CD4-positive, alpha-beta T cell treated with Interferon alpha-2 for 1 hour (primary cell): ENCODE data around the gene ARR3.
"Not testable (repeated sequence)": the region's sequence is repeated elsewhere in the genome, so short reads cannot be mapped to it uniquely, and the experiment has no call there.

Experiments
- DNase-seq, 2 donors: peaks; one replicate each; pipeline ENCODE4 v3.0.0-alpha.2; 2020 to 2022

ARR3 gene

DNA sequence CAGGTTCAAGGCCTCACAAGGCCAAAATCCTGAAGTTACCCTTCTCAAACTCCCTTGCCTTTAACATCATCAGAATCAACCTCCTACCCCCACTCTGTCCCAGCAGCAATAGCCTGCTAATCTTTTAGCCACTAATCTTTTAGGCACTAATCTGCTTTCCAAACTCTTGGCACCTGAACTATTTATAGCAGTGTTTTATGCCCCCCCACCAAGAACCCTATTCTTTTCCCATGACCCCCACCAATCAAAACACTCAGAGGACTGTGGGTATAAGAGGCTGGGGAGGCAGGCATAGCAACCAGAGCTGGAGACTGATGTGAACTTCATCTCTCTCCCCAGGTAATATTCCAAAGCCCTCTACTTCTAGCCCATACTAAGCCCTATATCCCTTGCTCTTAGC, at the start of gene ARR3:
ARR3 (plus strand) TSS at position 301 of the 400 bp plus-strand sequence. CDS start 1,052 bp downstream, outside the sequence.
- no peak for DNase-seq

- no peak for DNase-seq
Observed at GRCh38 chrX:70219938-70220764, 48.0 kb upstream of the ARR3 start.

- no peak for DNase-seq
Observed at GRCh38 chrX:70226048-70226447, 42.1 kb upstream of the ARR3 start.

- DNase-seq: no peak
Observed at GRCh38 chrX:70226687-70227086, 41.4 kb upstream of the ARR3 start.

- no peak for DNase-seq
Observed at GRCh38 chrX:70231666-70232065, 36.5 kb upstream of the ARR3 start.

DNA sequence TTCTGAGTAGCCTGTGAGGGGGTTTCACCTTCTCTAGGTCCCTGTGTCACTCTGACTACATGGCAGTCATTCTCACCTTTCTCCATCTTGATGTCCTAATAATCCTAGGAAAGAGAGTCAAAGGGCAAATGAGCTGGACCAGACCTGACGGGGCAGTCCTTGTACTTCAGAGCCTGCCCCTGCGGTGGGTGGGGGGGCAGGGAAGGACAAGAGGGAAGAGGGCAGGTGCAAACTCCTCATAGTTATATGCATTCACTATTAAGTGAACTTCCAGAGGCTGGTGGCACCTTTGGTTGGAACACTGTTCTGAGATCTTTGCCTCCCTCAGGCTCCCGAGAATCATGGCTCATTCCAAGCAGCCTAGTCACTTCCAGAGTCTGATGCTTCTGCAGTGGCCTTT, 33.8 kb upstream of the ARR3 start, which contains the start of gene AWAT1:
AWAT1 (plus strand) TSS at position 301 of the 400 bp plus-strand sequence; CDS start at position 342, 41 bp downstream.
- DNase-seq: no peak

- DNase-seq: no peak
Observed at GRCh38 chrX:70240751-70241150, 27.4 kb upstream of the ARR3 start.

DNA sequence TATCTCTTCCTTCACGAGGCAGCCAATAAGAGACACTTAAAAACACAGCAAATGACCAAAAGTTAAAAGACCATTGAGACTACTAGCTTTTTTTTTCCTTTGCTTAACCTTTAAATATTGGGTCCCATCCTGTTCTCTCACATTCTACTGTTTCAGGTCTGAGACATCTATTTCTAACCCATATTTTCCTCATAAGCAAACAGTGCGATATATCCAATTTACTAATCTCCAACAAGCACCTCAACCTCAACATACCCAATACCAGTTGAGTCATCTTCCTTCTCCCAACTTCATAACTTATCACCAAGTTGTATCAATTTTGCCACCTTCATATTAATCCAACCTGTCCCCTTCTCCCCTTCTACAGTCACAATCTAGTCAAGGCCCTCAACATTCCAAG, 26.6 kb upstream of the ARR3 start:
- no peak for DNase-seq

GRCh38 chrX:70243601-70244000, 24.5 kb upstream of the ARR3 start:
- DNase-seq: not testable (repeated sequence)

GRCh38 chrX:70244881-70245280, 23.3 kb upstream of the ARR3 start:
- DNase-seq: no peak

- no peak for DNase-seq
Observed at GRCh38 chrX:70247252-70247651, 20.9 kb upstream of the ARR3 start.

GRCh38 chrX:70252491-70252890, 15.6 kb upstream of the ARR3 start:
- DNase-seq: no peak

- no peak for DNase-seq
Observed at GRCh38 chrX:70253377-70254062, 14.6 kb upstream of the ARR3 start.

GRCh38 chrX:70254063-70254400, 14.1 kb upstream of the ARR3 start:
- no peak for DNase-seq

DNA sequence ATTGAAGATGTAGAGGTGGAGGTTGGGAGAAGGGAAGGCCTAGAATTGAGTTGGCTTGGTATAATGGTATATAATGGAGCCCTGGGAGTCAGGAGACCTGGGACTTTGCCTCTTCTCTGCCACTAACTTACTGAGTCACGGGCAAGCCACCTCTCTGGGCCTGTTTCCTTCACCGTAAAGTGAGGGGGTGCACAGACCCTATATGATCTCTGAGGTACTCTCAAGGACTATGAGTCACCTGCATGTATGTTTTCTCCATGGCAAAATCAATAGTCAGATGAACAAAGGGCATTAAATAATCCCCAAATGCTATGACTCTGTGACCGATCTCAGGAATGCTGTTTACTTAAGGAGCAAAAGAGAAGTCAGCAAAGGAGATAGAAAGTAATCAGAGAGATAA, 13.2 kb upstream of the ARR3 start:
- DNase-seq: no peak

DNA sequence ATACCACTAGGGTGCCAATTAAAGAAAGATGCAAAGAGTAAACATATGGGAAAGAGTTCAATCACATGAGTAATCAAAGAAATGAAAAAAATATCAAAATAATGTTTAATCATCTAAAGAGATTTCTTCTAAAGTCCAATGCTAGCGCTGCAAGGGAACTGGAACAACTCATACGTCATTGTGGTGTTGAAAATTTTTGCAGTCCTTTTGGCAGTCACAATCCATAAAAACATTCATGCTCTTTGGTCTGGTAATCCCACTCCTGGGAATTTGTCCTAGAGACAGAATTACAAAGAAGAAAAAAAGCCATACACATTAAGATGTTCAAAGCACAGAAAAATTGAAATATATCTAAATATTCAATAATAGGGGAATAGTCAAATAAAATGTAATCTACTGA, 12.7 kb upstream of the ARR3 start:
- no peak for DNase-seq

- no peak for DNase-seq
Observed at GRCh38 chrX:70257423-70258288, 10.5 kb upstream of the ARR3 start.

GRCh38 chrX:70260104-70260503, 8.0 kb upstream of the ARR3 start, which contains the start of gene P2RY4:
Gene P2RY4 (minus strand): TSS chrX:70260204. CDS start chrX:70259624, 580 bp downstream.
- no peak for DNase-seq

DNA sequence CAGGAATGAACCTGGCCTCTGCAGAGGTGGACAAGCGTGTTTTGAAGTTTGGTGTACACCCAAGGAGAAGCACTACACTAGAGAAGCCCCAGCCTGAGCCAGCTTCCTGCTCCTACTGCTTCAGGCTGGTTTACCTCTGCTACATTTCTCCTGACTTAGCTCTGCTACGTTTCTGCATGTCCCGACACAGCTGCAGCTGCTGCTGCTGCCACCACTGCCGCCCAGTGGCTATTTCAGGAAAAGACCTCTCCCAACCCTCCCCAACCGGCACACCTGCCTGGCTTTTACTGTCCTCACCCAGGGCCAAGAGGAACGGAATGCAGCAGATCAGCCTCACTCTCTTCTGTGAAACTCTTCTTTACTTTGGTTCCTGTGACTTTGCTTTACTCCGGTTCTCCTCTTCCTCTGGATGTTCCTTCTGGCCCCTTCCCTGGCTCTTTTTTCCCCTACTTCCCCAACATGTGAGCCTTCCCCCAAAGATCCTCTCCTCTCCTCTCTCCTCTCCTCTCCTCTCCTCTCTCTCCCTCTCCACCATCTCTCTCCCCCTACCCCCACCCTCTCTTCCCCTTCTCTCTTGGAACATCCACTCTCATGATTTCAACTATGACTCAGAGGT, 5.1 kb upstream of the ARR3 start:
- peak in 1 of 2 donors; percentile 8 for DNase-seq

DNA sequence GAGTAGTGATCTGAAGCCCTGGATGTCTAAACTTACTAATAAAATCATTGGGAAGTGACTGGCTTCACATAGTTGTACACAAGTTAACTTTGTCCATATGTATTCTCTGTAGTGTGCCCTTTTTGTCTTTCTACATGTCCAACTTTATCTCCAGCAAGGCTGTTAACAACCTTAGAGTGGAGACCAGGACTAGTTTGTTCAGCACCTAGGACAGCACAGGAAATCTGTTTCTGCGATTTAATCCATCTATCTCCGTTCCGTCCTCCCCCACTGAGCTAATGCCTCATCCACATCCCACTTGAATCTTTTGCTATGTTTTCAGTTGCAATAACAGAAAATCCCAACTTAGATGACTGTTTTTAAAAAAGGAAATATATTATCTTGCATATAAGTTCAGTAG, 3.4 kb upstream of the ARR3 start:
- DNase-seq: no peak

DNA sequence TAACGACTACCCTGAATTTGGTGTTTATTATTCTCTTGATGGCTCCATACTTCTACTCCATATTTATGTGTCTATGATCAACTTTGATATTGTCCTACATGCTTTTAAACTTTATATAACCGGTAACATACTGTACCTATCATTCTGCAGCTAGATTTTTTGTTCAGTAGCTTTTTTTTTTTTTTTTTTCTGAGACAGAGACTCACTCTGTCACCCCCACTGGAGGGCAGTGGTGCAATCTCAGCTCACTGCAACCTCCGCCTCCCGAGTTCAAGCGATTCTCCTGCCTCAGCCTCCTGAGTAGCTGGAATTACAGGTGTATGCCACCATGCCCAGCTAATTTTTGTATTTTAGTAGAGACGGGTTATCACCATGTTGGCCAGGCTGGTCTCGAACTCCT, 5.9 kb downstream of the ARR3 start:
- not testable (repeated sequence) for DNase-seq

DNA sequence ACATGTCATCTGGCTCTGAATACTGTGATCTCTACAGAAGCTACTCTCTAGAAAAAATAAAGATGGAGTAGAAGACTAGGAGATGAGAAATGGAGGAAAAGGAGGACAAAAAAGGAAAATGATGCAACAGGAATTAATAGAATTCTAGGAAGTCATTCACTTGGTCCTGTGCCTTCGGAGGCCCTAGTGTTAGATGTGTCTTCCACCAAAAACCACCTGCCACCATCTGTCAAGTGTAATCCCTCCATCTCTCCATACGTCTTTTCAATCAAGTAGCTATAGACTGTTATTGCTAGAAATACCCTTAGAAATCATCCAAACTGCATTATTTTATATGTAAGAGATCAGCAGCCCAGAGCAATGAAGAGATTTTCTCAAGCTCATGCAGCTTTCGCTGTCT, 10.9 kb downstream of the ARR3 start:
- DNase-seq: no peak

DNA sequence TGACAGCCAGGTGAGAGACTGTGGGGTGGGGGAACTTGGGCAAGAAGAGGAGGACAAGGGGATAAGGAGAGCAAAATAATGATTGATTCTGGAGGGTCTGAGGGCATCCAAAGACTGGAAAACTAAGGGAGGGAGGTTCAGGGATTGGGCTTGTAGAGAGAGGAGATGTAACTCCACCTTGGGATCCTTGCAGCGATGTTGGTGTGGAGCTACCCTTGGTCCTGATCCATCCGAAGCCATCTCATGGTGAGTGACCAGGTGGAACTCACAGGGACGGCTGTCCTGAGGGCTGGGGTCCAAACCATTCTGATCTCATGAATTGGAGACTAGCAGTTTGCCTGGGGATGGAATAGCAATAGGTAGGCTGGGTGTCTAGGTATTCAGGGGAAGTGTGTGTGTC, 12.4 kb downstream of the ARR3 start:
- no peak for DNase-seq
